K562 (cell line): ENCODE data around the gene IQCM. TPM values are rescaled to one million over a fixed set of nuclear protein-coding genes. Genes with fewer than 3 reads are reported as not detected.

Experiments used
- ATAC-seq: fragments of 200-7000 bp; cut with Tn5 transposase; 3 replicates; pipeline ENCODE4 v1.9.1; 2020; ENCODE audit warnings: moderate library complexity
- BruUV-seq: library from RNA; stranded (reverse); fragments of 400-500 nt; replicated peaks from 2 replicates; lab custom pipeline; 2021; lab: Mats Ljungman, UMichigan
- CTCF ChIA-PET: fragments of 300-600 bp; formaldehyde crosslinking; extraction: SDS; loops from one replicate; lab custom pipeline; 2021; ENCODE audit warnings: low intra/inter-chr PET ratio; lab: Yijun Ruan, JAX
- POLR2A ChIA-PET: fragments of 300-600, 350-650 bp; sonication (Branson Sonifier 250); formaldehyde crosslinking; extraction: SDS; loops from one replicate; lab custom pipeline; 2021; ENCODE audit warnings: antibody characterized with exemption, inconsistent platforms; lab: Yijun Ruan, JAX
- DNase-seq, 4 experiments: peaks; one replicate each; pipeline versions ENCODE4 v3.0.0 to v3.0.0-alpha.2; 2011 to 2018; ENCODE audit warnings: low spot score in 3 of 4, mixed read lengths in 3 of 4; ENCODE audit errors: extremely low read depth in 1 of 4
- FAIRE-seq: peaks from 2 replicates; lab custom pipeline; 2011; peaks lifted over from hg19 to GRCh38; lab: Jason Lieb, UNC
- H2AFZ ChIP-seq: 2 replicates; pipeline ENCODE4 v1.6.0; 2011; ENCODE audit warnings: low read depth, low read length, control low read depth, inconsistent platforms
- H3K27ac ChIP-seq: fragments of 200-600 bp; 3 replicates; pipeline ENCODE4 v1.8.0; 2011; ENCODE audit warnings: low read depth, mild to moderate bottlenecking, control low read depth, inconsistent platforms, low read length, moderate library complexity, mixed read lengths; ENCODE audit errors: extremely low read depth
- H3K27me3 ChIP-seq, 2 experiments: fragments of 300-600 bp in 1 of 2; 2 replicates in 1 of 2; 3 replicates in 1 of 2; pipeline versions ENCODE4 v1.6.0 to v1.8.0; 2011; ENCODE audit warnings: inconsistent platforms in 2 of 2, low read length in 2 of 2, mild to moderate bottlenecking in 1 of 2, mixed read lengths in 1 of 2, moderate library complexity in 1 of 2; ENCODE audit not compliant: control insufficient read depth in 2 of 2, insufficient read depth in 2 of 2
- H3K36me3 ChIP-seq: fragments of 300-600 bp; 3 replicates; pipeline ENCODE4 v1.8.0; 2011; ENCODE audit warnings: mild to moderate bottlenecking, low read length, inconsistent platforms; ENCODE audit not compliant: control insufficient read depth, insufficient read depth
- H3K4me1 ChIP-seq, 2 experiments: fragments of 200-600 bp in 1 of 2; replicated peaks in 1 of 2; 2 replicates in 1 of 2; 3 replicates in 1 of 2; pipeline versions ENCODE4 v1.5.1 to v1.8.0; 2011; ENCODE audit warnings: inconsistent platforms in 2 of 2, low read length in 2 of 2, mild to moderate bottlenecking in 1 of 2, mixed read lengths in 1 of 2, moderate library complexity in 1 of 2; ENCODE audit not compliant: control insufficient read depth in 2 of 2, insufficient read depth in 2 of 2
- H3K4me2 ChIP-seq: 2 replicates; pipeline ENCODE4 v1.6.1; 2011; ENCODE audit warnings: low read length, control low read depth, inconsistent platforms, mixed read lengths; ENCODE audit not compliant: insufficient read depth
- H3K4me3 ChIP-seq: fragments of 200-600 bp; sonication (generic), shearing (Covaris generic); 2 replicates; pipeline ENCODE4 v1.5.1; 2016; ENCODE audit warnings: control low read depth, inconsistent platforms
- H3K79me2 ChIP-seq: fragments of 200-600 bp; 3 replicates; pipeline ENCODE4 v1.8.0; 2011; ENCODE audit warnings: low read length, inconsistent platforms; ENCODE audit not compliant: control insufficient read depth, insufficient read depth
- H3K9ac ChIP-seq, 2 experiments: 2 replicates each; pipeline versions ENCODE4 v1.6.0 to v1.6.1; 2011; ENCODE audit warnings: low read depth in 2 of 2, low read length in 2 of 2, control low read depth in 1 of 2, inconsistent platforms in 1 of 2, mild to moderate bottlenecking in 1 of 2, mixed read lengths in 1 of 2; ENCODE audit not compliant: insufficient read depth in 1 of 2
- H3K9me1 ChIP-seq: one replicate; pipeline ENCODE4 v1.6.0; 2011; ENCODE audit warnings: inconsistent platforms, mild to moderate bottlenecking, low read length, moderate library complexity; ENCODE audit not compliant: control insufficient read depth, insufficient read depth
- H3K9me3 ChIP-seq: replicated peaks from 2 replicates; pipeline ENCODE4 v1.5.1; 2011; ENCODE audit warnings: low read depth, low read length, inconsistent platforms; ENCODE audit not compliant: control insufficient read depth, insufficient read depth
- H4K20me1 ChIP-seq: replicated peaks from 2 replicates; pipeline ENCODE4 v1.6.1; 2011; ENCODE audit warnings: low read length, inconsistent platforms, mixed read lengths; ENCODE audit not compliant: control insufficient read depth, insufficient read depth
- ARNT ChIP-seq, 2 experiments: fragments of 450-650 bp; IDR thresholded peaks; 2 replicates each; pipeline ENCODE4 v1.6.1; 2016; ENCODE audit warnings: mild to moderate bottlenecking in 1 of 2
- HDAC3 ChIP-seq: fragments of 450-650 bp; IDR thresholded peaks from 2 replicates; pipeline ENCODE4 v1.6.1; 2018; ENCODE audit warnings: borderline replicate concordance, mild to moderate bottlenecking, moderate library complexity; ENCODE audit not compliant: partially characterized antibody
- MEF2D ChIP-seq: conservative IDR thresholded peaks from 2 replicates; pipeline ENCODE4 v1.6.1; 2016; ENCODE audit warnings: low read depth, missing genetic modification characterization, missing compliant biosample characterization
- PHTF2 ChIP-seq: fragments of 250-450 bp; sonication (Bioruptor Pico); IDR thresholded peaks from 2 replicates; pipeline ENCODE4 v1.5.0; 2021; ENCODE audit warnings: mild to moderate bottlenecking
- SAFB2 ChIP-seq: fragments of 200-400 bp; formaldehyde crosslinking; IDR thresholded peaks from 2 replicates; pipeline ENCODE4 v1.6.1; 2018; ENCODE audit warnings: borderline replicate concordance, low read length, low read depth, moderate library complexity; ENCODE audit not compliant: severe bottlenecking
- SUPT5H ChIP-seq: fragments of 450-650 bp; IDR thresholded peaks from 2 replicates; pipeline ENCODE4 v1.6.1; 2016
- TBP ChIP-seq: optimal IDR thresholded peaks from 2 replicates; pipeline ENCODE3; 2011; ENCODE audit warnings: low read depth, low read length, improper control_type of control experiment
- TEAD2 ChIP-seq: fragments of 450-650 bp; IDR thresholded peaks from 2 replicates; pipeline ENCODE4 v1.6.1; 2016; ENCODE audit warnings: missing genetic modification characterization, control low read depth, missing compliant biosample characterization
- ZNF274 ChIP-seq: IDR thresholded peaks from 2 replicates; pipeline ENCODE4 v1.6.1; 2011; ENCODE audit warnings: low read depth, mild to moderate bottlenecking, low read length, moderate library complexity, borderline replicate concordance
- ZNF282 ChIP-seq: sonication (generic); formaldehyde crosslinking; IDR thresholded peaks from 2 replicates; pipeline ENCODE4 v1.8.1; 2023; ENCODE audit warnings: missing genetic modification reagents
- ZNF583 ChIP-seq: fragments of 250-450 bp; sonication (Bioruptor Pico); IDR thresholded peaks from 2 replicates; pipeline ENCODE4 v1.4.0; 2020
- WGBS: fragments of 100-300 bp; shearing (Covaris generic); methylation state at CpG from one replicate; pipeline ENCODE4 v1.1.6; 2016; ENCODE audit warnings: low coverage, mixed read lengths; ENCODE audit not compliant: insufficient coverage; ENCODE audit errors: missing lambda C conversion rate; 5-methylcytosine and 5-hydroxymethylcytosine counted together
- in situ Hi-C: fragments of 300-500 bp; cut with MboI; formaldehyde crosslinking; loops from 4 replicates; pipeline ENCODE4 v1.15.0; 2018; ENCODE audit warnings: inconsistent platforms, mixed read lengths
- intact Hi-C: fragments of 100-400 bp; cut with micrococcal nuclease; formaldehyde crosslinking; loops from 2 replicates; pipeline ENCODE4 v1.14.2; 2022
- polyA plus RNA-seq, 8 experiments: library from polyadenylated mRNA; depleted of rRNA in 4 of 8; stranded (reverse) in 5 of 8; unstranded in 3 of 8; fragments of >200 nt; fragmentation: Nextera tagmentation in 2 of 8; fragmentation: Illumina TruSeq in 1 of 8; extraction: Ambion mirVana in 2 of 8; extraction: Trizol in 1 of 8; gene quantifications; 2 replicates each; pipeline versions ENCODE4 v1.2.1 to v1.2.3, GENCODE V29; 2011 to 2014; ENCODE audit warnings: inconsistent platforms in 1 of 8, missing spikeins in 1 of 8
- total RNA-seq, 7 experiments: library from RNA; depleted of rRNA in 6 of 7; stranded (reverse); fragments of >200 nt in 6 of 7; fragmentation: Illumina TruSeq in 2 of 7; extraction: Trizol in 2 of 7; gene quantifications; 2 replicates each; pipeline versions ENCODE4 v1.2.1 to v1.2.3, GENCODE V29; 2011 to 2021; ENCODE audit warnings: low replicate concordance in 1 of 7
- TF ChIP-seq, protein P1 (sequence below): fragments of 200-800 bp; sonication (Bioruptor generic); IDR thresholded peaks from 2 replicates; pipeline ENCODE4 v1.6.1; 2016; ENCODE audit warnings: missing genetic modification characterization, missing compliant biosample characterization
- TF ChIP-seq, protein P2 (sequence below): fragments of 450-650 bp; IDR thresholded peaks from 2 replicates; pipeline ENCODE4 v1.6.1; 2016; ENCODE audit warnings: mild to moderate bottlenecking
- TF ChIP-seq, protein P3 (sequence below): sonication (generic); formaldehyde crosslinking; IDR thresholded peaks from 2 replicates; pipeline ENCODE4 v1.8.1; 2022; ENCODE audit warnings: missing genetic modification reagents

IQCM gene
- total and polyA plus RNA-seq, 9 of the 15 experiments (the other 6 are each of a cell fraction or from before 2014, with no cell fraction given) = not detected

DNA sequence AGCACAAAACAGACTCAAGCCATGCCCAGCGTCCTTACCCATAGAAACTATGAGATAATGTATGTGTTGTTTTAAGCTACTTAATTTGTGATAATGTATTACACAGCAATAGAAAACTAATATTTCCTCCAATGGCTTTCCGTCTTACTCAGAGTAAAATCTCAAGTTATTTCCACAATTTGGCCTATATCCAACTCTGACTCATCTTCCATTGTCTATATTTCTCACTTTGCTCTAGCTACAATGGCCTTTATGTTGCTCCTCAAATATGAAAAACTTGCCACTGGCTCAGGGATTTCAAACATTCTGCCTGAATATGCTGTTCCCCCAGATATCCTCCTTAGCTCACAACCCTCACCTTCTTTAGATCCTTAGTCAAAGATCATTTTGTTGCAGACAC, 31.6 kb downstream of the IQCM start:
- H4K20me1 ChIP-seq = no peaks in the 10 kb centered on the region
- no peak for ATAC-seq
- no peaks in the 10 kb centered on the region for H3K79me2 ChIP-seq
- in situ Hi-C loops (no loop called here), intact Hi-C loops (no loop called here)
- H3K4me2 ChIP-seq = no peak overlapping the region
- no peaks in the 10 kb centered on the region for H3K4me1 ChIP-seq
- no peak for DNase-seq
- no peak overlapping the region for H3K4me3 ChIP-seq
- H3K36me3 ChIP-seq = no peaks in the 10 kb centered on the region
- no TSS peak for BruUV-seq
- no peaks in the 10 kb centered on the region for H3K9me1 ChIP-seq
- H3K27ac ChIP-seq = no peak overlapping the region
- CTCF ChIA-PET = no interaction called here
- POLR2A ChIA-PET = no interaction called here
- H3K9ac ChIP-seq = no peak overlapping the region
- no peaks in the 10 kb centered on the region for H3K27me3 ChIP-seq
- H3K9me3 ChIP-seq = no peaks in the 10 kb centered on the region
- H2AFZ ChIP-seq = no peak overlapping the region
- FAIRE-seq = no peak
- 0% methylated on average over 2 of the region's 2 CpGs for WGBS
- TF ChIP-seq ZNF583 (CRISPR knock-in tag) = no peak
- no peak for TF ChIP-seq ZNF274
- TF ChIP-seq, protein P1, sequence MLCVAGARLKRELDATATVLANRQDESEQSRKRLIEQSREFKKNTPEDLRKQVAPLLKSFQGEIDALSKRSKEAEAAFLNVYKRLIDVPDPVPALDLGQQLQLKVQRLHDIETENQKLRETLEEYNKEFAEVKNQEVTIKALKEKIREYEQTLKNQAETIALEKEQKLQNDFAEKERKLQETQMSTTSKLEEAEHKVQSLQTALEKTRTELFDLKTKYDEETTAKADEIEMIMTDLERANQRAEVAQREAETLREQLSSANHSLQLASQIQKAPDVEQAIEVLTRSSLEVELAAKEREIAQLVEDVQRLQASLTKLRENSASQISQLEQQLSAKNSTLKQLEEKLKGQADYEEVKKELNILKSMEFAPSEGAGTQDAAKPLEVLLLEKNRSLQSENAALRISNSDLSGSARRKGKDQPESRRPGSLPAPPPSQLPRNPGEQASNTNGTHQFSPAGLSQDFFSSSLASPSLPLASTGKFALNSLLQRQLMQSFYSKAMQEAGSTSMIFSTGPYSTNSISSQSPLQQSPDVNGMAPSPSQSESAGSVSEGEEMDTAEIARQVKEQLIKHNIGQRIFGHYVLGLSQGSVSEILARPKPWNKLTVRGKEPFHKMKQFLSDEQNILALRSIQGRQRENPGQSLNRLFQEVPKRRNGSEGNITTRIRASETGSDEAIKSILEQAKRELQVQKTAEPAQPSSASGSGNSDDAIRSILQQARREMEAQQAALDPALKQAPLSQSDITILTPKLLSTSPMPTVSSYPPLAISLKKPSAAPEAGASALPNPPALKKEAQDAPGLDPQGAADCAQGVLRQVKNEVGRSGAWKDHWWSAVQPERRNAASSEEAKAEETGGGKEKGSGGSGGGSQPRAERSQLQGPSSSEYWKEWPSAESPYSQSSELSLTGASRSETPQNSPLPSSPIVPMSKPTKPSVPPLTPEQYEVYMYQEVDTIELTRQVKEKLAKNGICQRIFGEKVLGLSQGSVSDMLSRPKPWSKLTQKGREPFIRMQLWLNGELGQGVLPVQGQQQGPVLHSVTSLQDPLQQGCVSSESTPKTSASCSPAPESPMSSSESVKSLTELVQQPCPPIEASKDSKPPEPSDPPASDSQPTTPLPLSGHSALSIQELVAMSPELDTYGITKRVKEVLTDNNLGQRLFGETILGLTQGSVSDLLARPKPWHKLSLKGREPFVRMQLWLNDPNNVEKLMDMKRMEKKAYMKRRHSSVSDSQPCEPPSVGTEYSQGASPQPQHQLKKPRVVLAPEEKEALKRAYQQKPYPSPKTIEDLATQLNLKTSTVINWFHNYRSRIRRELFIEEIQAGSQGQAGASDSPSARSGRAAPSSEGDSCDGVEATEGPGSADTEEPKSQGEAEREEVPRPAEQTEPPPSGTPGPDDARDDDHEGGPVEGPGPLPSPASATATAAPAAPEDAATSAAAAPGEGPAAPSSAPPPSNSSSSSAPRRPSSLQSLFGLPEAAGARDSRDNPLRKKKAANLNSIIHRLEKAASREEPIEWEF = no peak
- no peak for TF ChIP-seq TBP
- TF ChIP-seq HDAC3 = no peak
- TF ChIP-seq, protein P2, sequence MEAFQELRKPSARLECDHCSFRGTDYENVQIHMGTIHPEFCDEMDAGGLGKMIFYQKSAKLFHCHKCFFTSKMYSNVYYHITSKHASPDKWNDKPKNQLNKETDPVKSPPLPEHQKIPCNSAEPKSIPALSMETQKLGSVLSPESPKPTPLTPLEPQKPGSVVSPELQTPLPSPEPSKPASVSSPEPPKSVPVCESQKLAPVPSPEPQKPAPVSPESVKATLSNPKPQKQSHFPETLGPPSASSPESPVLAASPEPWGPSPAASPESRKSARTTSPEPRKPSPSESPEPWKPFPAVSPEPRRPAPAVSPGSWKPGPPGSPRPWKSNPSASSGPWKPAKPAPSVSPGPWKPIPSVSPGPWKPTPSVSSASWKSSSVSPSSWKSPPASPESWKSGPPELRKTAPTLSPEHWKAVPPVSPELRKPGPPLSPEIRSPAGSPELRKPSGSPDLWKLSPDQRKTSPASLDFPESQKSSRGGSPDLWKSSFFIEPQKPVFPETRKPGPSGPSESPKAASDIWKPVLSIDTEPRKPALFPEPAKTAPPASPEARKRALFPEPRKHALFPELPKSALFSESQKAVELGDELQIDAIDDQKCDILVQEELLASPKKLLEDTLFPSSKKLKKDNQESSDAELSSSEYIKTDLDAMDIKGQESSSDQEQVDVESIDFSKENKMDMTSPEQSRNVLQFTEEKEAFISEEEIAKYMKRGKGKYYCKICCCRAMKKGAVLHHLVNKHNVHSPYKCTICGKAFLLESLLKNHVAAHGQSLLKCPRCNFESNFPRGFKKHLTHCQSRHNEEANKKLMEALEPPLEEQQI = no peak
- TF ChIP-seq SUPT5H = no peak
- no peak for TF ChIP-seq SAFB2
- TF ChIP-seq PHTF2 (CRISPR knock-in tag) = no peak
- TF ChIP-seq ZNF282 (CRISPR knock-in tag) = no peak
- TF ChIP-seq, protein P3, sequence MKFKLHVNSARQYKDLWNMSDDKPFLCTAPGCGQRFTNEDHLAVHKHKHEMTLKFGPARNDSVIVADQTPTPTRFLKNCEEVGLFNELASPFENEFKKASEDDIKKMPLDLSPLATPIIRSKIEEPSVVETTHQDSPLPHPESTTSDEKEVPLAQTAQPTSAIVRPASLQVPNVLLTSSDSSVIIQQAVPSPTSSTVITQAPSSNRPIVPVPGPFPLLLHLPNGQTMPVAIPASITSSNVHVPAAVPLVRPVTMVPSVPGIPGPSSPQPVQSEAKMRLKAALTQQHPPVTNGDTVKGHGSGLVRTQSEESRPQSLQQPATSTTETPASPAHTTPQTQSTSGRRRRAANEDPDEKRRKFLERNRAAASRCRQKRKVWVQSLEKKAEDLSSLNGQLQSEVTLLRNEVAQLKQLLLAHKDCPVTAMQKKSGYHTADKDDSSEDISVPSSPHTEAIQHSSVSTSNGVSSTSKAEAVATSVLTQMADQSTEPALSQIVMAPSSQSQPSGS (CRISPR knock-in tag) = no peak
- no peak for TF ChIP-seq MEF2D (tag)
- no peak for TF ChIP-seq ARNT (IDR thresholded peaks at IDR 0.05)
- no peak for TF ChIP-seq TEAD2 (tag)
